Upper lobe of left lung (tissue), 6 donors: ENCODE results near the gene SUSD6. TPM values are rescaled to one million over a fixed set of nuclear protein-coding genes. Genes with fewer than 3 reads are reported as not detected.

Experiments used
- ATAC-seq, 2 donors: fragments of 200-7000 bp; cut with Tn5 transposase; one replicate each; pipeline ENCODE4 v1.9.1; 2022; ENCODE audit warnings: mild to moderate bottlenecking in 2 of 2, moderate library complexity in 2 of 2; ENCODE audit not compliant: low FRiP score in 2 of 2
- DNase-seq, 2 donors: peaks; one replicate each; pipeline ENCODE4 v3.0.0-alpha.2; 2019 to 2020
- H3K27ac ChIP-seq, 4 donors: fragments of 200-600 bp; sonication (generic); one replicate each; pipeline ENCODE4 v1.5.1; 2016 to 2019
- H3K27me3 ChIP-seq, 4 donors: fragments of 200-600 bp; sonication (generic); one replicate each; pipeline ENCODE4 v1.5.1; 2017 to 2019
- H3K36me3 ChIP-seq, 4 donors: fragments of 200-600 bp; sonication (generic); one replicate each; pipeline ENCODE4 v1.5.1; 2016 to 2019
- H3K4me1 ChIP-seq, 4 donors: fragments of 200-600 bp; sonication (generic); one replicate each; pipeline ENCODE4 v1.5.1; 2018 to 2019
- H3K4me3 ChIP-seq, 4 donors: fragments of 200-600 bp; sonication (generic); one replicate each; pipeline ENCODE4 v1.5.1; 2017 to 2019; ENCODE audit warnings: mild to moderate bottlenecking in 2 of 4, moderate library complexity in 1 of 4
- H3K9me3 ChIP-seq, 4 donors: fragments of 200-600 bp; sonication (generic); one replicate each; pipeline ENCODE4 v1.5.1; 2018 to 2019
- EP300 ChIP-seq, 4 donors: sonication (generic); formaldehyde crosslinking; IDR thresholded peaks; one replicate each; pipeline ENCODE4 v1.5.1; 2017; ENCODE audit warnings: antibody characterized with exemption in 4 of 4, control low read depth in 2 of 4
- POLR2A ChIP-seq, 4 donors: fragments of 450-650 bp; IDR thresholded peaks; one replicate each; pipeline ENCODE4 v1.5.1; 2016 to 2017; ENCODE audit warnings: antibody characterized with exemption in 4 of 4, mild to moderate bottlenecking in 2 of 4
- POLR2AphosphoS5 ChIP-seq, 2 donors: sonication (generic); formaldehyde crosslinking; IDR thresholded peaks; one replicate each; pipeline ENCODE4 v1.5.1; 2017; ENCODE audit warnings: antibody characterized with exemption in 2 of 2
- WGBS, 2 donors: methylation state at CpG; one replicate each; pipeline ENCODE4 v1.1.5; 2017 to 2018; 5-methylcytosine and 5-hydroxymethylcytosine counted together
- total RNA-seq, 6 donors: library from RNA; depleted of rRNA in 4 of 6; stranded (reverse); fragments of >200 nt in 4 of 6; gene quantifications; one replicate each; pipeline versions ENCODE4 v1.1.0 to v1.2.1, GENCODE V29; 2016 to 2021
- TF ChIP-seq, protein P1 (sequence below), 6 experiments: fragments of 450-650 bp in 4 of 6; fragments of 200-600 bp in 2 of 6; sonication (generic) in 2 of 6; IDR thresholded peaks; one replicate each; pipeline ENCODE4 v1.5.1; 2016 to 2019; ENCODE audit warnings: antibody characterized with exemption in 6 of 6
- donor health status: DM: no; HTN: no; CAD: no; lungs with moderate emphysema.
- donor health status: DM: no; HTN: yes; CAD: no; lungs with severe emphysema.

Gene SUSD6
- total RNA-seq, 6 donors from 2014 or later: 63.4 to 90.4 (median 81.6) TPM

DNA sequence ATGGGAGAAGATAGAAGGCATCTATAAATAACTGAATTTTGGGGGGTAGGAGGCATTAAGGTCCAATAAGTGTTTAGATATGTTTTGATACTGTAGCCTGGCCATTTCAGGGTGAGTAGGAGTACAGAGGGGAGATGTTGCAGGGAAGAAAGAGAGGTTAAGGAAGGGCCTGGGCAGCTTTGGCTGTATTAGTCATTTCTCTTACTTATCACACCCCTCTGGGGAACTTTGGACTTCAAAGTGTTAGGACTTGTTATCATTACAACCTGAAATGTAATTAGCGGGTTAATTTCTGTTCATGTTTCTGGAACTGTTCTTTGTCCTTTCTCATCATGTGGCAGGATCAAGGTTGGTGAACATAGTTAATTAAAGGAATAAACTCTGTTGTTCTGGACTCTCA lies 40.3 kb downstream of the SUSD6 start:
- peaks cover 78 to 100% (median 89%) of the 10 kb centered on the region in 4 donors for H3K4me1 ChIP-seq
- no peak overlapping the region for H3K4me3 ChIP-seq
- no peaks in the 10 kb centered on the region for H3K9me3 ChIP-seq
- H3K27me3 ChIP-seq: no peaks in the 10 kb centered on the region
- no peak for TF ChIP-seq POLR2A (IDR thresholded peaks at IDR 0.05)
- DNase-seq (no peak), ATAC-seq (peak in 1 of 2 donors; percentile 55)
- H3K36me3 ChIP-seq: no peaks in the 10 kb centered on the region
- H3K27ac ChIP-seq: peak overlapping the region; percentile 71 to 88 (median 84)
- 53 to 89% methylated on average over 1 of the region's 1 CpG for WGBS, 2 donors

DNA sequence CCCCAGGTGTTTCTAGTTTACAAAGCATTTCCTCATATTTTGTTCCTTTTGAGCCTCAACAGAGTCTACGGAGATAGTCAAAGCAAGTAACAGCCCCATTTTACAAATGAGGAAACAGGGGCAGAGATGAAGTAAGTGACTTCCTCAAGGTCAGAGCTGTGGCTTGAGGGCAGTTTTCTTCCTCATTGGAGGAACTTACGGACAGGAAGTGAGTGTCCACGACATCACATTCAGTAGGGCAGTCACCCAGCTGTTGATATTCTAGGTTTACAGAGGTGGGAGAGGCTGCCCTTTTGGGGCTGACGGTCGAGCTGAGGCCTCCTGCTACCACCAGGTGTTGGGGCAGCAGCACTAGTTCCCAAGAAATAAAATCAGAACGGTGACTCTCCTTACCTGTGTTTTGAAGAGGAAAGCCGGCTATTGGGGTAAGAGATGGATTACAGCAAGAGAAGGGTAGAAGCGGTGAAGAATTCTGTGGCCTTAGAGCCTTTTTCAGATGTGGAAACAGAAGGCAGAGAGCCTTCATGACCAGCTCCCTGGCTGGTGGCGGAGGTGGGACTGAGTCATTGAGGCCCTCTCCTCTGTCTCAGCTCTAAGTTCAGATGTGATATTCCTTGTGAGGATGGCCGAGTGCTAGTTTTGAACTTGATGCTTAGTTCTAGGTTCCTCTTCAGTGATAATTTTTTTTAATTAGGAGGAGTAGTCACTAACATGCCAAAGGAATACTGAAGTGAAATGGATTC lies 41.7 kb downstream of the SUSD6 start:
- H3K4me3 ChIP-seq: no peak overlapping the region
- H3K4me1 ChIP-seq: peaks cover 70 to 100% (median 81%) of the 10 kb centered on the region in 4 donors
- peak; percentile 42 to 63 for TF ChIP-seq POLR2AphosphoS5 (IDR thresholded peaks at IDR 0.05)
- TF ChIP-seq, protein P1, sequence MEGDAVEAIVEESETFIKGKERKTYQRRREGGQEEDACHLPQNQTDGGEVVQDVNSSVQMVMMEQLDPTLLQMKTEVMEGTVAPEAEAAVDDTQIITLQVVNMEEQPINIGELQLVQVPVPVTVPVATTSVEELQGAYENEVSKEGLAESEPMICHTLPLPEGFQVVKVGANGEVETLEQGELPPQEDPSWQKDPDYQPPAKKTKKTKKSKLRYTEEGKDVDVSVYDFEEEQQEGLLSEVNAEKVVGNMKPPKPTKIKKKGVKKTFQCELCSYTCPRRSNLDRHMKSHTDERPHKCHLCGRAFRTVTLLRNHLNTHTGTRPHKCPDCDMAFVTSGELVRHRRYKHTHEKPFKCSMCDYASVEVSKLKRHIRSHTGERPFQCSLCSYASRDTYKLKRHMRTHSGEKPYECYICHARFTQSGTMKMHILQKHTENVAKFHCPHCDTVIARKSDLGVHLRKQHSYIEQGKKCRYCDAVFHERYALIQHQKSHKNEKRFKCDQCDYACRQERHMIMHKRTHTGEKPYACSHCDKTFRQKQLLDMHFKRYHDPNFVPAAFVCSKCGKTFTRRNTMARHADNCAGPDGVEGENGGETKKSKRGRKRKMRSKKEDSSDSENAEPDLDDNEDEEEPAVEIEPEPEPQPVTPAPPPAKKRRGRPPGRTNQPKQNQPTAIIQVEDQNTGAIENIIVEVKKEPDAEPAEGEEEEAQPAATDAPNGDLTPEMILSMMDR (IDR thresholded peaks at IDR 0.05): no peak
- peak in 1 of 4 donors; percentile 24 for TF ChIP-seq POLR2A (IDR thresholded peaks at IDR 0.05)
- TF ChIP-seq EP300 (IDR thresholded peaks at IDR 0.05): no peak
- DNase-seq: peak in 1 of 2 donors; percentile 71
- ATAC-seq: peak; percentile 71 to 81
- WGBS, 2 donors: 58 to 60% methylated on average over 10 of the region's 10 CpGs
- no peaks in the 10 kb centered on the region for H3K36me3 ChIP-seq
- peak overlapping the region; percentile 71 to 88 (median 84) for H3K27ac ChIP-seq
- no peaks in the 10 kb centered on the region for H3K9me3 ChIP-seq
- H3K27me3 ChIP-seq: no peaks in the 10 kb centered on the region

DNA sequence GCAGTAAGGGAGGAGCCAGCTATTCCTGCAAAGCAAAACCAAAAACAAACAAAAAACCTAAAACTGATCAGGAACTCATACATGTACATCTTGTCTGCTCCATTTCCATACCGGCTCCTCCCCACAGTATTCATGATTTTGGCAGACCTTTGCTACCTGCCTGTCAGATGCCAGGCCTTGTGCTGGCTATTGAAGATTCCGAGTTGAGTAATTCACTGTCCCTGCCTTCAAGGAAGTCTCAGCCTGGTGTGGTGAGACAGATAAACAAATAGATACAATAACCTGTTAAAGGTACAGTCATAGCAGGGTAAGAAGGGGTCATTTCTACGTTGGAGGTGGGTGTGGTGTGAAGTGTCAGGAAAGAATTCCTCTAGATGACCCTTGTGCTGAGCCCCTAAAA lies 42.7 kb downstream of the SUSD6 start:
- WGBS, 2 donors: 34 to 41% methylated on average over 3 of the region's 3 CpGs

DNA sequence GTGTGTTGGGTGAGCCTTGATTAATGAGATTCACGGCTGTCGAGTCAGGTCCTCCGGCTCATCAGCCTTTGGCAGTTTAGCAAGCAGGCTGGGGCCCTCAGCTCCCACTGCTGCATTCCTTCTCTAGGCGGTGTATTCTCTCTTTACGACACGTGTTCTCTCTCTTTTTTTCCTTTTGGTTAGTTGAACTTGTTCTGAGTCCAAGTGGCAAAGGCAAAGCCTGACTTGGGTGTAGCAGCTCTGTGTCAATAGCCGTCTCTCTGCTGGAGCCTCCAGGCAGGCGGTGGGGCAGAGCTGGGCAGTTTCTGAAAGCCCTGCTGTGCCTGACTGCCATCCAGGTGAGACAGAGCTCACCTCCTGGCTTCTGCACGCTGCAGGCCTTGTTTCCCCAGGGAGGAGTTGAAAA lies 46.6 kb downstream of the SUSD6 start:
- peak in 1 of 4 donors; percentile 57 for TF ChIP-seq POLR2A (IDR thresholded peaks at IDR 0.05)
- TF ChIP-seq, protein P1 (IDR thresholded peaks at IDR 0.05): no peak
- DNase-seq: peak in 1 of 2 donors; percentile 82
- Histone ChIP-seq H3K4me1 (peaks cover 60 to 100% (median 71%) of the 10 kb centered on the region in 4 donors), H3K27me3 (no peaks in the 10 kb centered on the region), H3K36me3 (peaks cover 0 to 21% (median 2%) of the 10 kb centered on the region in 4 donors), H3K4me3 (peak overlapping the region in 1 of 4 donors; percentile 18), H3K9me3 (no peaks in the 10 kb centered on the region), H3K27ac (peak overlapping the region; percentile 67 to 77 (median 72))
- 62 to 67% methylated on average over 9 of the region's 9 CpGs for WGBS, 2 donors
- peak; percentile 74 to 89 for ATAC-seq

More for the DNA sequence above, 42.7 kb downstream of the SUSD6 start:
- Histone ChIP-seq H3K9me3 (no peaks in the 10 kb centered on the region), H3K27ac (peak overlapping the region; percentile 71 to 88 (median 84)), H3K27me3 (no peaks in the 10 kb centered on the region), H3K4me1 (peaks cover 68 to 100% (median 79%) of the 10 kb centered on the region in 4 donors), H3K36me3 (peaks cover 0 to 4% (median 0%) of the 10 kb centered on the region in 4 donors), H3K4me3 (no peak overlapping the region)
- ATAC-seq (no peak), DNase-seq (no peak)
- TF ChIP-seq, protein P1 (IDR thresholded peaks at IDR 0.05): no peak
- no peak for TF ChIP-seq POLR2AphosphoS5 (IDR thresholded peaks at IDR 0.05)

DNA sequence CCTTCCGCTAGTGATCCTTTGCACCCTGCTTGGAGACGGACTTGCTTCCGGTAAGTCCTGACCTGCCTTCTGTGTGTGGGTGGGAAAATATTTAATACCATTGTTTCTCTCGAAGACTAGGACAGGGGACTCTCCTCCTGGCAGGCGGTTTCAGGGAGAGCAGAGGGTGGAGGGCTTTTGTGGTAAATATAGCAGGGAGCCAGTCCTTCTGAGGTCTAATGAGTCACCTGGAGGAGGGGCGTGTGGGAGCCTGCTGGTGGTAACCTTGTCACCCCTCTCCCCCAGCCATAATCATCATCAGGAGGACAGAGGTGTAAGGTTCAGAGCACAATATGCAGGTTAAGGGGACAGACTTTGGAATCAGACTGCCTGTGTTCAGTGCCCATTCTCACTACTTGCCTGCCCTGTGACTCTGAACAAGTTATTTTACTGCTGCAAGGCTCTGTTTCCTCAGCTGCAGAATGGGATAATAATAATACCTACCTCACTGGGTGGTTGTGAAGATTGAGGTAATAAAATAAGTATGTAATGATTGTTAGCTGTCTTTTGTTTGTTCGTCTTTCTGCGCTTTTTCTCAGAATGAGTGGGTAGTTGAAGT lies 47.4 kb downstream of the SUSD6 start:
- peaks cover 60 to 100% (median 71%) of the 10 kb centered on the region in 4 donors for H3K4me1 ChIP-seq
- DNase-seq (no peak), ATAC-seq (no peak)
- TF ChIP-seq POLR2AphosphoS5 (IDR thresholded peaks at IDR 0.05): no peak
- TF ChIP-seq EP300 (IDR thresholded peaks at IDR 0.05): no peak
- TF ChIP-seq, protein P1 (IDR thresholded peaks at IDR 0.05): no peak
- no peak for TF ChIP-seq POLR2A (IDR thresholded peaks at IDR 0.05)
- no peaks in the 10 kb centered on the region for H3K9me3 ChIP-seq
- H3K36me3 ChIP-seq: peaks cover 0 to 21% (median 2%) of the 10 kb centered on the region in 4 donors
- no peaks in the 10 kb centered on the region for H3K27me3 ChIP-seq
- peak overlapping the region in 1 of 4 donors; percentile 18 for H3K4me3 ChIP-seq
- peak overlapping the region; percentile 67 to 77 (median 72) for H3K27ac ChIP-seq
- 54 to 69% methylated on average over 8 of the region's 8 CpGs for WGBS, 2 donors
